AG10803 (cell line): ENCODE data around the gene LHFPL6.

ENCODE experiments used
- DNase-seq: peaks from one replicate; pipeline ENCODE4 v3.0.0; 2010; ENCODE audit warnings: low read depth
- H3K4me3 ChIP-seq: 2 replicates; pipeline ENCODE4 v1.5.1; 2011; ENCODE audit warnings: mild to moderate bottlenecking, low read length, control low read depth
- CTCF ChIP-seq: conservative IDR thresholded peaks from 2 replicates; pipeline ENCODE4 v1.5.1; 2011; ENCODE audit warnings: mild to moderate bottlenecking, low read length, control low read depth, inconsistent platforms

Gene LHFPL6

DNA sequence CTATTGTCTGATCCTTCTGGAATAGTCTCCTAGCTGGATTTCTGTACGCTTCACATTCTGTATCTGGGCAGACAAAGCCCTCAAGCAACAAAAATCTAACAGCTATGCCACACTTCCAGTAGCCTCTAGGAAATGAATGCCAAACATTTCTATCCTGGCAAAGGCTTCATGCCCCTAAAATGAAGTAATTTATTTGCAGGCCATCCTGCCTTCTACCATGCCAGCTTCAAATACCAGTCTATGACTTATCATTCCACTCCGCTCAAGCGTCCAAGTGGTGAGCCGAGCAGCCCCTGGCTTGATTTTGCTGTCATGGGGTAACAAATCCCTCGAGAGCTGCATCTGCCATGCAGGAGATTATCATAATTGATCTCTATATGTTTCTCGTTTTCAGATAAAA lies 86.9 kb downstream of the LHFPL6 start:
- DNase-seq: peak; percentile 69
- H3K4me3 ChIP-seq: no peak overlapping the region
- no peak for TF ChIP-seq CTCF

GRCh38 chr13:39515224-39515714 lies 87.7 kb downstream of the LHFPL6 start:
- no peak for DNase-seq
- no peak for TF ChIP-seq CTCF
- H3K4me3 ChIP-seq: no peak overlapping the region

GRCh38 chr13:39512687-39513086 lies 90.3 kb downstream of the LHFPL6 start:
- H3K4me3 ChIP-seq: no peak overlapping the region
- TF ChIP-seq CTCF: no peak
- DNase-seq: no peak

DNA sequence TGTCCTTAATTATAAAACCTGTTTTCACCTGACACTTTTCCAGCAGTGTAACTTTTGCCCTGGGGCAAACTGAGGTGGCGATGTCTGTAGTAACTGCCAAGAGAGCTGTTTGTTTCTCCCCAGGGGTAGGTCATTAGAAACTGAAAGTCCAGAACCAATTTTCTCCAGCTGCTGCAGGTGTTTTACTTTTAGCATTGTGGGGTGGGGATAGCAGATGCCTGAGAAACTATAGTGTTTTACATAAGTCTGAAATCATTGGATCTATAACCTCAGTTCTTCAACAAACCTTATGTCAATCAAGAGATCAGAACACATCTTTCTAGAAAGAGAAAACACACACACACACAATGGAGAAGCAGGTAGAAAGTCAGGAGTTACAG lies 92.7 kb downstream of the LHFPL6 start:
- no peak overlapping the region for H3K4me3 ChIP-seq
- no peak for DNase-seq
- TF ChIP-seq CTCF: no peak

DNA sequence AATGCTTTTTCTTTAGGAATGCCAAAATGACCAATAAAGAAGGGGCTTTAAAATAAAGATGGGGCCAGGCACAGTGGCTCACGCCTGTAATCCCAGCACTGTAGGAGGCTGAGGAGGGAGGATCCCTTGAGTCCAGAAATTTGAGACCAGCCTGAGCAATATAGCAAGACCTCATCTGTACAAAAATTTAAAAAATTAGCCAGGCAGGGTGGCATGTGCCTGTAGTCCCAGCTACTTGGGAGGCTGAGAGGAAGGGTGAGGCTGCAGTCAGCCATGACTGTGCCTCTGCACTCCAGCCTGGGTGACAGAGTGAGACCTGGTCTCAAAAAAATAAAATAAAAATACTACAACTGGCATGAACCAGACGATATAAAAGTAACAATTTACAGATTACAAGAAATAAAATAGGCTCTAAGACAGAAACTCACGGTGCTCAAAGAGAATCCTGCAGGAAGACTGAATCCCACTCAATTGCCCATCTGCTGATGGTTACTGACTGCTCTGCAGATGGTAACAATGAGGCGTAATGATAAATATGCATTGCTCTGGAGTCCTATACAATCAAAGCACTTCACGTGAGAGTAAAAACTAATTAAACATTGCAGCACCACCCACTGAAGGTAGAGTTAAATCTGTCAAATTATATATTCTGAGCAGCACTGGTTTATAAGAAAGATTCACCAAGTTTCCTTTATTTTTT lies 93.2 kb downstream of the LHFPL6 start:
- no peak for TF ChIP-seq CTCF

DNA sequence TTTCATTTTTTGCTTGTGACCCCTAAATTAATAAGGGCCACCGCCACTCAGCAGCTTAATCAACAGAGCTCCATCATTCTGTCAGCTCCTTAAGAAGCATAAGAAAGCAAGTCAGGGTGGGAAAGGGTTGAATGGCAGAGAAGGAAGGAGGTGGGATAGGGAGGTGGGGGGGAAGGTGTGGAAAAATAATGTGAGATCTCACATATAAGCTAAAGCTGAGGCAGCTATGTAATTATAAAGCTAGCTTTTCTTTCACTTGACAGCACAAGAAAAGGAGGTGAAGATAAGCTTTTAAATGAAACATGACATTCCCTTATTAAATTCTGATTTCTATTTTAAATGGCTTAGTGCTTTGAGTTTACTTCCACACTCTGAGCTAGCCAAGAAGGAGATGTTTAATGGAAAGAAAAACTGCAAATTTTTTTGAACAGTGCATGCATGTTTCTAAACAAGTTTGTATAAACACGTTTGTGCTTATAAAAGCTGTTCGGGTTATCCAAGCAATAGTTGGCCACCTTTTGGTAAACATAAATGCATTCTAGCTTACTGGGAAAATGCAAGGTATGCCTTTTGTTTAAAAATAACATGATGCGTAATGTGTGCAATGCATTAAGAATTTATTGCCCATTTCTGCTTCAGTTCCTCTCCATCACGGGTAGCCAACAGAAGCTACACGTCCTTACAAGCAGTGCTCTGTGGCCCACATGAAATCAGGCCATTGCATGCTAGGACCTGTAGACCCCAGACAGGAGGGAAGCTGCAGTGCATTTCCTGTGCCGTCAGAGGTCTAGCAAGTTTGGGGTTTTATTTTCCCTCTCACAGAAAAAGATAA lies 96.2 kb downstream of the LHFPL6 start:
- DNase-seq: peak; percentile 7
- H3K4me3 ChIP-seq: no peak overlapping the region
- TF ChIP-seq CTCF: no peak

More for the DNA sequence above, 93.2 kb downstream of the LHFPL6 start:
- no peak overlapping the region for H3K4me3 ChIP-seq
- DNase-seq: no peak
